WERI-Rb-1 (cell line): ENCODE data around the gene ZFP1.
"Not testable (repeated sequence)": the region's sequence is repeated elsewhere in the genome, so short reads cannot be mapped to it uniquely, and the experiment has no call there.

Source experiments
- DNase-seq: peaks from one replicate; pipeline ENCODE4 v3.0.0-alpha.2; 2020
- H3K27ac ChIP-seq: fragments of 250-450 bp; sonication (Bioruptor Pico); 2 replicates; pipeline ENCODE4 v1.5.1; 2020; ENCODE audit warnings: mild to moderate bottlenecking, moderate library complexity
- H3K27me3 ChIP-seq: fragments of 250-450 bp; sonication (Bioruptor Pico); 2 replicates; pipeline ENCODE4 v1.5.1; 2021; ENCODE audit warnings: mild to moderate bottlenecking, low read depth, moderate library complexity; ENCODE audit not compliant: insufficient read depth, severe bottlenecking
- H3K36me3 ChIP-seq: fragments of 250-450 bp; sonication (Bioruptor Pico); 2 replicates; pipeline ENCODE4 v1.5.1; 2020; ENCODE audit warnings: mild to moderate bottlenecking, moderate library complexity
- H3K4me3 ChIP-seq: 2 replicates; pipeline ENCODE4 v1.5.1; 2011; ENCODE audit warnings: low read depth, mild to moderate bottlenecking, control low read depth, low read length
- H3K9me3 ChIP-seq: fragments of 250-450 bp; sonication (Bioruptor Pico); 2 replicates; pipeline ENCODE4 v1.5.1; 2021; ENCODE audit warnings: mild to moderate bottlenecking, moderate library complexity; ENCODE audit not compliant: severe bottlenecking
- CTCF ChIP-seq: IDR thresholded peaks from 2 replicates; pipeline ENCODE4 v1.5.1; 2011; ENCODE audit warnings: low read depth, mild to moderate bottlenecking, control low read depth, inconsistent platforms, low read length

Gene ZFP1

GRCh38 chr16:75206749-75207451 is 58.6 kb downstream of the ZFP1 start, which contains the start of gene CTRB2:
CTRB2 (minus strand) TSS chr16:75207161; CDS start chr16:75207141, 20 bp downstream.
- TF ChIP-seq CTCF, result no peak
- no peak within 1 kb of the TSS for H3K27ac ChIP-seq

GRCh38 chr16:75207831-75208230 is 59.5 kb downstream of the ZFP1 start:
- Histone ChIP-seq H3K36me3 (no peaks in the 10 kb centered on the region), H3K9me3 (no peaks in the 10 kb centered on the region), H3K27me3 (no peaks in the 10 kb centered on the region), H3K27ac (no peak overlapping the region), H3K4me3 (no peak overlapping the region)
- TF ChIP-seq CTCF, result no peak
- no peak for DNase-seq

More at GRCh38 chr16:75206749-75207451, 58.6 kb downstream of the ZFP1 start, which contains the start of gene CTRB2:
- no peaks in the 10 kb centered on the region for H3K9me3 ChIP-seq
- H3K36me3 ChIP-seq, result no peaks in the 10 kb centered on the region
- no peaks in the 10 kb centered on the region for H3K27me3 ChIP-seq
- DNase-seq, result no peak
- H3K4me3 ChIP-seq, result no peak within 1 kb of the TSS

GRCh38 chr16:75208242-75208825 is 60.0 kb downstream of the ZFP1 start:
- no peak for TF ChIP-seq CTCF
- no peak overlapping the region for H3K4me3 ChIP-seq
- no peak overlapping the region for H3K27ac ChIP-seq
- H3K27me3 ChIP-seq, result no peaks in the 10 kb centered on the region
- no peaks in the 10 kb centered on the region for H3K9me3 ChIP-seq
- no peaks in the 10 kb centered on the region for H3K36me3 ChIP-seq
- DNase-seq, result no peak

GRCh38 chr16:75208861-75209505 is 60.7 kb downstream of the ZFP1 start:
- TF ChIP-seq CTCF, result no peak
- H3K27me3 ChIP-seq, result no peaks in the 10 kb centered on the region
- no peak overlapping the region for H3K27ac ChIP-seq
- no peaks in the 10 kb centered on the region for H3K36me3 ChIP-seq
- no peaks in the 10 kb centered on the region for H3K9me3 ChIP-seq
- DNase-seq, result no peak
- no peak overlapping the region for H3K4me3 ChIP-seq

- not testable (repeated sequence) for H3K27me3 ChIP-seq, DNase-seq, H3K9me3 ChIP-seq, H3K4me3 ChIP-seq, H3K27ac ChIP-seq, H3K36me3 ChIP-seq
These were observed 61.2 kb downstream of the ZFP1 start for GRCh38 chr16:75209514-75209913.

GRCh38 chr16:75209944-75210343 is 61.6 kb downstream of the ZFP1 start:
- no peak for TF ChIP-seq CTCF
- no peaks in the 10 kb centered on the region for H3K9me3 ChIP-seq
- no peak for DNase-seq
- H3K4me3 ChIP-seq, result no peak overlapping the region
- no peak overlapping the region for H3K27ac ChIP-seq
- no peaks in the 10 kb centered on the region for H3K27me3 ChIP-seq
- H3K36me3 ChIP-seq, result no peaks in the 10 kb centered on the region

GRCh38 chr16:75211286-75211685 is 63.0 kb downstream of the ZFP1 start:
- not testable (repeated sequence) for H3K9me3 ChIP-seq, H3K27ac ChIP-seq, DNase-seq, H3K27me3 ChIP-seq, H3K36me3 ChIP-seq, H3K4me3 ChIP-seq
